MCF 10A (cell line): Measurements from ENCODE around the gene BICD2. TPM values are rescaled to one million over a fixed set of nuclear protein-coding genes. Genes with fewer than 3 reads are reported as not detected.

Experiments
- BruUV-seq: library from RNA; stranded (reverse); fragments of 400-500 nt; replicated peaks from 2 replicates; lab custom pipeline; 2021; lab: Mats Ljungman, UMichigan
- CTCF ChIA-PET: fragments of 300-600 bp; sonication (Branson Sonifier 250); formaldehyde crosslinking; extraction: SDS; loops from one replicate; lab custom pipeline; 2021; ENCODE audit warnings: antibody characterized with exemption, inconsistent platforms; lab: Yijun Ruan, JAX
- POLR2A ChIA-PET: fragments of 300-600, 350-650 bp; sonication (Branson Sonifier 250); formaldehyde crosslinking; extraction: SDS; loops from one replicate; lab custom pipeline; 2020; ENCODE audit warnings: antibody characterized with exemption, inconsistent platforms; lab: Yijun Ruan, JAX
- DNase-seq: peaks from one replicate; pipeline ENCODE4 v3.0.0-alpha.2; 2018; ENCODE audit not compliant: unreplicated experiment
- H3K27ac Mint-ChIP-seq: one replicate; pipeline ENCODE4 v1.8.0; 2022; ENCODE audit warnings: mild to moderate bottlenecking, low read depth, mixed read lengths; ENCODE audit not compliant: unreplicated experiment
- H3K27me3 Mint-ChIP-seq: one replicate; pipeline ENCODE4 v1.8.0; 2022; ENCODE audit warnings: mixed read lengths; ENCODE audit not compliant: insufficient read depth, unreplicated experiment
- H3K36me3 Mint-ChIP-seq: one replicate; pipeline ENCODE4 v1.8.0; 2022; ENCODE audit warnings: mild to moderate bottlenecking, moderate library complexity, mixed read lengths; ENCODE audit not compliant: insufficient read depth, unreplicated experiment
- H3K4me1 Mint-ChIP-seq: one replicate; pipeline ENCODE4 v1.8.0; 2022; ENCODE audit warnings: mixed read lengths; ENCODE audit not compliant: insufficient read depth, unreplicated experiment
- H3K4me3 Mint-ChIP-seq: one replicate; pipeline ENCODE4 v1.8.0; 2022; ENCODE audit warnings: mild to moderate bottlenecking, moderate library complexity, mixed read lengths; ENCODE audit not compliant: unreplicated experiment
- H3K9me3 Mint-ChIP-seq: one replicate; pipeline ENCODE4 v1.8.0; 2022; ENCODE audit warnings: mixed read lengths; ENCODE audit not compliant: unreplicated experiment
- intact Hi-C: fragments of 100-400 bp; cut with micrococcal nuclease; formaldehyde crosslinking; loops from 2 replicates; pipeline ENCODE4 v1.14.1; 2022
- total RNA-seq: library from RNA; stranded (reverse); gene quantifications from 2 replicates; pipeline ENCODE4 v1.2.3, GENCODE V29; 2022
- TF ChIP-seq, protein P1 (sequence below): fragments of 200-600 bp; IDR thresholded peaks from one replicate; pipeline ENCODE4 v1.8.0; 2022; ENCODE audit warnings: antibody characterized with exemption, mild to moderate bottlenecking; ENCODE audit not compliant: unreplicated experiment

Gene BICD2
- total RNA-seq, 1 experiment from 2014 or later: 23.5 TPM

DNA sequence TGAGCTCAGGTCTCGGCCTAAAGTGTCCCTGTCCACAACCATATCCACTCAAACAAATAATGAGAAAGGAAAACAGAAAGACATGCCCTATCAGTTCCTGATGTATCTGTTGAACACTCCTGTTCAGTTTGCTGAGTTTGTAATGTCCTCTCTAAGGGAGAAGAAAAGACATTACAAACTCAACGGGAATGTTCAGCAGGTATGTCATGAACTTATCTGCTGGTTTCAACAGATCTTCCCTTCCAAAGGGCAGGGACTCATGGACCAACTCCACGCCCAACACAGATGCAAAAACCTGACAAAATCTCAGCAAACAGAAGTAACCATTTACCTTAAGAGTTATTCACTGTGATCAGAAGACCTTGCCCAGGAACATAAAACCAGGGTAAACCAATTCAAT, 23.7 kb downstream of the BICD2 start:
- POLR2A ChIA-PET: no interaction called here
- H3K9me3 Mint-ChIP-seq: peaks cover 6% of the 10 kb centered on the region
- intact Hi-C loops: no loop called here
- CTCF ChIA-PET: no interaction called here
- TF ChIP-seq, protein P1, sequence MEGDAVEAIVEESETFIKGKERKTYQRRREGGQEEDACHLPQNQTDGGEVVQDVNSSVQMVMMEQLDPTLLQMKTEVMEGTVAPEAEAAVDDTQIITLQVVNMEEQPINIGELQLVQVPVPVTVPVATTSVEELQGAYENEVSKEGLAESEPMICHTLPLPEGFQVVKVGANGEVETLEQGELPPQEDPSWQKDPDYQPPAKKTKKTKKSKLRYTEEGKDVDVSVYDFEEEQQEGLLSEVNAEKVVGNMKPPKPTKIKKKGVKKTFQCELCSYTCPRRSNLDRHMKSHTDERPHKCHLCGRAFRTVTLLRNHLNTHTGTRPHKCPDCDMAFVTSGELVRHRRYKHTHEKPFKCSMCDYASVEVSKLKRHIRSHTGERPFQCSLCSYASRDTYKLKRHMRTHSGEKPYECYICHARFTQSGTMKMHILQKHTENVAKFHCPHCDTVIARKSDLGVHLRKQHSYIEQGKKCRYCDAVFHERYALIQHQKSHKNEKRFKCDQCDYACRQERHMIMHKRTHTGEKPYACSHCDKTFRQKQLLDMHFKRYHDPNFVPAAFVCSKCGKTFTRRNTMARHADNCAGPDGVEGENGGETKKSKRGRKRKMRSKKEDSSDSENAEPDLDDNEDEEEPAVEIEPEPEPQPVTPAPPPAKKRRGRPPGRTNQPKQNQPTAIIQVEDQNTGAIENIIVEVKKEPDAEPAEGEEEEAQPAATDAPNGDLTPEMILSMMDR: no peak
- H3K4me1 Mint-ChIP-seq: peaks cover 26% of the 10 kb centered on the region
- peak overlapping the region; percentile 70 for H3K27ac Mint-ChIP-seq
- no peaks in the 10 kb centered on the region for H3K27me3 Mint-ChIP-seq
- H3K4me3 Mint-ChIP-seq: no peak overlapping the region
- no TSS peak for BruUV-seq
- peaks cover 6% of the 10 kb centered on the region for H3K36me3 Mint-ChIP-seq
- DNase-seq: no peak

- TF ChIP-seq, protein P1: no peak
- H3K4me3 Mint-ChIP-seq: no peak overlapping the region
- POLR2A ChIA-PET: no interaction called here
- intact Hi-C loops: no loop called here
- no peaks in the 10 kb centered on the region for H3K27me3 Mint-ChIP-seq
- peak overlapping the region; percentile 70 for H3K27ac Mint-ChIP-seq
- peaks cover 26% of the 10 kb centered on the region for H3K4me1 Mint-ChIP-seq
- BruUV-seq: no TSS peak
- peaks cover 6% of the 10 kb centered on the region for H3K36me3 Mint-ChIP-seq
- CTCF ChIA-PET: no interaction called here
- peaks cover 6% of the 10 kb centered on the region for H3K9me3 Mint-ChIP-seq
- no peak for DNase-seq
Observed at GRCh38 chr9:92740446-92740961, 24.1 kb downstream of the BICD2 start.

GRCh38 chr9:92740009-92740408, 24.6 kb downstream of the BICD2 start:
- Mint-ChIP-seq H3K36me3 (peaks cover 6% of the 10 kb centered on the region), H3K27me3 (no peaks in the 10 kb centered on the region), H3K4me3 (no peak overlapping the region), H3K27ac (peak overlapping the region; percentile 70), H3K9me3 (peaks cover 6% of the 10 kb centered on the region), H3K4me1 (peaks cover 31% of the 10 kb centered on the region)
- no TSS peak for BruUV-seq
- no peak for DNase-seq
- ChIA-PET POLR2A (no interaction called here), CTCF (no interaction called here)
- intact Hi-C loops: no loop called here
- TF ChIP-seq, protein P1: no peak

DNA sequence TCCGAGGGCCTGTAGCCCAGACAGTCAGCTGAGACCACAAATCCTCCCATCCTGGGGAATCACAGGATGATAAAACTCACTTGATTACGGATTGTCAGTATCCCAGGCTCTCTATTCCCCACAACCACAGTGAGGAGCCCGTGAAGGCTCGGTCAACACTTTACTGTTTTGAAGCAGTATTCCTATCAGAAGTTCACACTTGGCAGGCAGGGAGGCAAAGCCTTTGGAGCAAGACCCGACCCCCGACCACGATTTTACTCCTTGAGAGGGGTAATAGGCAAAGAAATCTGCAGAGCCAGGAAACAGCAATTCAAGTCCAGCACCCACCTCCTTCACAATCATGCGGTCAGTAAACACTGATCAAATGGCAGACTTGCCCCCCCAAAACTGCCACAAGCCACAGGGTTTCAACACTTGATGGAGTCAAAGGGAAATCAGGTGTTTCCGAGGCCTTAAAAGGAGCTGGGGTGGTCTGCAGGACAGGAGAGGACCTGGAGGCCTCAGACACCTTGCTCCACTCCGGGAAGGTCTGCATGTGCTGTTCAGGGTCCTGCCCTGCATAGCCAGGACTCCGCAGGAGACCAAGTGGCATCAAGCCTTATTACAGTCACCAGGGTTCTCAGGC, 25.2 kb downstream of the BICD2 start:
- TF ChIP-seq, protein P1: no peak
- intact Hi-C loops: no loop called here
- Mint-ChIP-seq H3K27me3 (no peaks in the 10 kb centered on the region), H3K27ac (peak overlapping the region; percentile 70), H3K36me3 (peaks cover 6% of the 10 kb centered on the region), H3K4me3 (no peak overlapping the region), H3K4me1 (peaks cover 32% of the 10 kb centered on the region), H3K9me3 (peaks cover 6% of the 10 kb centered on the region)
- DNase-seq: no peak
- BruUV-seq: no TSS peak
- ChIA-PET POLR2A (no interaction called here), CTCF (no interaction called here)
